HG03558 (cell line): ENCODE results near the gene TMEM254.
"Not testable (repeated sequence)": the region's sequence is repeated elsewhere in the genome, so short reads cannot be mapped to it uniquely, and the experiment has no call there.

ENCODE experiments used
- ATAC-seq: cut with Tn5 transposase; IDR thresholded peaks from one replicate; pipeline ENCODE4 v1.9.1; 2021; ENCODE audit warnings: moderate number of reproducible peaks; ENCODE audit not compliant: unreplicated experiment; ENCODE audit errors: extremely low read depth

TMEM254 gene

GRCh38 chr10:80078448-80079311 is at the start of gene TMEM254:
Gene TMEM254, plus strand, starts transcription at chr10:80078665. Its CDS starts 35 bp downstream, at chr10:80078700.
- peak; percentile 72 for ATAC-seq

- ATAC-seq = peak; percentile 66
These were observed 49.3 kb upstream of the TMEM254 start for GRCh38 chr10:80029205-80029604.

- ATAC-seq = not testable (repeated sequence)
These were observed 48.6 kb upstream of the TMEM254 start for GRCh38 chr10:80029865-80030264.

GRCh38 chr10:80032503-80032902 is 46.0 kb upstream of the TMEM254 start:
- ATAC-seq = no peak

GRCh38 chr10:80034766-80035165 is 43.7 kb upstream of the TMEM254 start:
- ATAC-seq = not testable (repeated sequence)

GRCh38 chr10:80035430-80035829 is 43.0 kb upstream of the TMEM254 start:
- not testable (repeated sequence) for ATAC-seq

GRCh38 chr10:80036921-80037500 is 41.5 kb upstream of the TMEM254 start:
- ATAC-seq = not testable (repeated sequence)

GRCh38 chr10:80038226-80038625 is 40.2 kb upstream of the TMEM254 start:
- ATAC-seq = not testable (repeated sequence)

GRCh38 chr10:80041162-80041561 is 37.3 kb upstream of the TMEM254 start:
- no peak for ATAC-seq

GRCh38 chr10:80044935-80045334 is 33.5 kb upstream of the TMEM254 start:
- ATAC-seq = not testable (repeated sequence)

- ATAC-seq = no peak
These were observed 31.6 kb upstream of the TMEM254 start for GRCh38 chr10:80046629-80047441.

GRCh38 chr10:80050752-80051151 is 27.7 kb upstream of the TMEM254 start:
- ATAC-seq = no peak

GRCh38 chr10:80051993-80052392 is 26.5 kb upstream of the TMEM254 start:
- no peak for ATAC-seq

- ATAC-seq = no peak
These were observed 22.7 kb upstream of the TMEM254 start for GRCh38 chr10:80055760-80056159.

- ATAC-seq = no peak
These were observed 21.3 kb upstream of the TMEM254 start for GRCh38 chr10:80057171-80057570.

- no peak for ATAC-seq
These were observed 14.2 kb upstream of the TMEM254 start for GRCh38 chr10:80064120-80064886.

GRCh38 chr10:80066809-80067208 is 11.7 kb upstream of the TMEM254 start:
- ATAC-seq = no peak

- not testable (repeated sequence) for ATAC-seq
These were observed 10.6 kb upstream of the TMEM254 start for GRCh38 chr10:80067821-80068220.

- ATAC-seq = no peak
These were observed 10.2 kb upstream of the TMEM254 start for GRCh38 chr10:80068270-80068669.

GRCh38 chr10:80070057-80070456 is 8.4 kb upstream of the TMEM254 start:
- no peak for ATAC-seq
